COLO829 (cell line): Measurements from ENCODE around the gene ZNF286A.
"Not testable (repeated sequence)": the region's sequence is repeated elsewhere in the genome, so short reads cannot be mapped to it uniquely, and the experiment has no call there.

Source experiments
- DNase-seq: peaks from one replicate; pipeline ENCODE4 v3.0.0; 2012; ENCODE audit warnings: low spot score

ZNF286A gene

DNA sequence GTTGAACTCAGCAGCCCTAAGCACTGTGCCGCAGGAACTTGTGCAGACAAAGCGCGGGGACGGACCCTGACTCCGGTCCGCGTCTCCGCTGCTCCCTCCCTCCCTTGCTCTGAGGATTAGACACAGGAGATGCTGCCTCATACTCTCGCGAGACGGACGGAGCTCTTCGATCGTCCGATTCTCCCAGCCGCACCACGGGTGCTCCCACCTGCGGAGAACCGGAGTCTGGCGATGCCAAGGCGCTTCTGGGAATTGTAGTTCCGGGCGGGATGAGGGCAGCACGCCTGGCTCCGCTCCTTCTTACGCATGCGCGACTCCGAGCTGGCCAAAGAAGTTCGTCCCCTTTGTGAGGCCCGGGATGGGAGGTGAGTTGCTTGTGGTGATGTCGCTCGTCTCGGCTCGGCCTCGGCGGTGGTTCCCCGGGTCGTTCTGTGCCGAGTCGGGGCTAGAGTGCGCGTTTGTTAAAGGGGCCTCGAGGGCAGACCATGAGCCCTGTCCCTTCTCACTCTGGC lies at the start of gene ZNF286A:
Gene ZNF286A (plus strand): TSS at position 340 of the 512 bp plus-strand sequence. CDS start 578 bp downstream, outside the sequence.
- peak; percentile 82 for DNase-seq

DNA sequence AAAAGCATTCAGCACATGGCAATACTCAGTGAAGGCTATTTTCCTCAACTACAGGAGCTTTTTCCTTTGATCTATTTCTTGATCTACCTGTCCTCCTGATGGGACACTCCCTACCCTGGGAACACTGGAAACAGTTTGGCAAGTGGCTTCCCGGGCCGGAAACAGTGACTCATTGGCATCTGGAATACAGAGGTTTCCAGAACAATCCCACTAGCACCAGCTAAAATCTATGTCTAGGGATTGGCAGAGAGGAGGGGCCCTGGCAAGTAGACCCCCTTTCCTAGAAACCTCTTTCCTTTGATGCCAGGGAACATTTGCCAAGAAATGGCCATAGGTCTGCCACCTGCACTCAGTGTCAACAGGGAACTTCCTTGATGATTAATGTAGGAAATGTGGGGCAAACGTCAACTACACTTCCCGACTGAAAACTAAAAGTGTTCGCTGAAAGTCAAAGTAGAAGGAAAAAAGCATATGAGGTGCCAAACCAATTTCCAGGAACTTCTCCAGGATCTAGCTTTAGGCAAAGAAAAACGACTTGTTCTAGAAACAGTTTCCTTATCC lies 49.6 kb upstream of the ZNF286A start:
- DNase-seq = no peak

GRCh38 chr17:15650741-15651582 lies 48.6 kb upstream of the ZNF286A start:
- no peak for DNase-seq

- DNase-seq = peak; percentile 68
Measured at GRCh38 chr17:15651583-15652110, 47.9 kb upstream of the ZNF286A start.

DNA sequence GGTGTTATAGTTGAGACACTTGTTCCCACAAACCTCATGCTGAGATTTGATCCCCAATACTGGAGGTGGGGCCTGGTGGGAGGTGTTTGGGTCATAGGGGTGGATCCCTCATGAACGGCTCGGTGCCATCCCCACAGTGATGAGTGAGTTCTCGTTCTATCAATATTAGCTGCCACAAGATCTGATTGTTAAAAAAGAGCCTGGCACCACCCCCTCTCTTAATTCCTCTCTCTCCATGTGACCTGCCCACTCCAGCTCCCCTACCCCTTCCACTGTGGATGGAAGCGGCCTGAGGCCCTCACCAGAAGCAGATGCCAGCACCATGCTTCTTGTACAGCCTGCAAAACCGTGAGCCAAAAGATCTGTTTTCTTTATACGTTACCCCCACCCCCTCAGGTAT lies 46.6 kb upstream of the ZNF286A start:
- DNase-seq = no peak

DNA sequence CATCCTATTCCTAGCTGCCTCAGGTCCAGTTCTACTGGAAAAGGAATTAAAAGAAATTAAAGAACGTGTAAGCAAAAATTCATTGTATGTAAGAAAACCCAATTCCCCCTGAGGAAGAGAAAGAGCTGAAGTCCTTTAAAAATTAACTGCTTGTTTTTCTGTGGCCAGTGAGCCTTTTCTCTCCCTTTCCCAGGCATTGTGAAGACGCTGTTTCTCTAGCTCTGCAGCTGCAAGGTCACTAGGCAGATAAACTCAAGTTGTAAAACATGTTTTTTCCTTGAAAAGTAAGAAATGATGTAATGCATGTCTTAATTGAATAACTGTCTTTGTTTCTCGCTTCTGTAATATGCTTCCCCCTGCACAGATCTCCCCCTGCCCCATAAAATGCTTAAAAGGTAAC lies 45.2 kb upstream of the ZNF286A start:
- not testable (repeated sequence) for DNase-seq

- DNase-seq = no peak
Measured at GRCh38 chr17:15654886-15655561, 44.5 kb upstream of the ZNF286A start.

GRCh38 chr17:15657868-15658267 lies 41.7 kb upstream of the ZNF286A start:
- no peak for DNase-seq

DNA sequence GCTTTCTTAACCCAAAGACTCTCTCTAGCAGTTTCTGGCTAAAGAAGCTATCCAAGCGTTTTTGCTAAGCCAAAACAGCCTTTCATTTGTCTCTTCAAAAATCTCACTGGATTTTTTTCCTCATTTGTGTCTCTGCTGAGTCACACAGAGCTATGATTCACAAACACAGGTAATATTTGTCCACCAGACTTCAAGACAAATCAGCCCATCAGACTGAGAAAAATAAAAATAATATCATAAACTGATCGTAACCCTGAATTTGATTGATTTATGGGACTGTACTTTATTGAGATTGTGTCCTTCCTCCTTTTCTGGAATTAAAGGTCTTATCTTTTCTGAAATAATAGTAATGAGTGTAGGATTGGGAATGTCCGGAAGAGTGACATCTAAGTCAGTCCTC lies 41.3 kb upstream of the ZNF286A start:
- DNase-seq = no peak

DNA sequence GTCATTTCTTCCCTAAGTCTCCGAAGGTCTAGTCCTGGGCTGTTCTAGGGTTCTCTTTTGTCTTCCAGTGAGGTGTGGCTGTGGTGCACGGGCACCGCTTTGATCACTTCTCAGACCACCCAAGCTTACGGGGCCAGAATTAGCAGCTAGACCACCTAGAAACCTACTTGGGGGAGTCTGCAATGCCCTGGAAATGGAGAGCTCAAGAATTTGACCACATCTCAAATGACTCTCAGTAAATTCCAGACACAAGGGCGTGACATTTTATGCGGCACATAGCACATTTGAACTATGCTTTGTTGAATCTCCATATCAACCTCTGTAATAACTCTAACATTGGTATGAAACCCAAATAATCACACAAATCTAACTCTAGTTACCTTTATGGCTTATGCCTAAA lies 40.3 kb upstream of the ZNF286A start:
- no peak for DNase-seq

GRCh38 chr17:15659663-15660062 lies 39.9 kb upstream of the ZNF286A start:
- no peak for DNase-seq

DNA sequence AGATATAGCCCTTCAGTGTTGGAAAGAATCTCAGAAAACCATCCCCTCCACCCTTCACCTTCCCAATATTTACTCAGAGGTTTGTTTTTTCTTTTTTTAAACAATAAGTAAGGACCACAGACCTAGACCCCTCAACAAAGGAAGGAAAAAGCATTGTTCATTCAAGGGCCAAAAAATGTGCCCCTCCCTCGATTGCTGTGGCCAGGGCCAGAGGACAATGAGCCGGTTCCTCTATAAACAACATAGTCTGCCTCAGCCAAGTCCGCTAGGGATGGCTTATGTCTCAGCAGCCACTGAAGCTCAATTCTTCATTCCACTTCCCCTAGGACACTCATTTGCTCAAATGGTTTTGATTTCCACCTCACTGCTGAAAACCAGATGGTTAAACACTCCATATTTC lies 39.5 kb upstream of the ZNF286A start:
- no peak for DNase-seq

DNA sequence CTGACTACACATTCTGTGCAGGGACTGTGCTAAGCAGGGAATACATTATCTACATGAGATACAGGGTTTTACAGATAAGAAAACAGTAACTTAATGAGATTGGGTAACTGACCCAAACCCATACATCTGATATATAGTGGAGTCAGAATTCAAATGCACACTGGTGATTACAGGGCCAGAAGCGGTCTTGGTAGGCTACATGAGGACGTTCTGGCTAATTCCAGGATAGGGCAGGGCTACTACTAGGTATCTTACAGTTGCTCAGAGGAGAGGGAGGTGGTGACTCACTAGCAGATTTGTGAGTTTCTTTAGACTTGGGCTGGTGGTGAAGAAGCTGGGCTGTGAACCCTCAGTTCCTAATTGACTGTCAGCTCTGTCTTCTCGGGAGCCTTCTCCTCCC lies 36.9 kb upstream of the ZNF286A start:
- DNase-seq = no peak

- no peak for DNase-seq
Measured at GRCh38 chr17:15663176-15663575, 36.4 kb upstream of the ZNF286A start.

- no peak for DNase-seq
Measured at GRCh38 chr17:15663691-15664090, 35.9 kb upstream of the ZNF286A start.

DNA sequence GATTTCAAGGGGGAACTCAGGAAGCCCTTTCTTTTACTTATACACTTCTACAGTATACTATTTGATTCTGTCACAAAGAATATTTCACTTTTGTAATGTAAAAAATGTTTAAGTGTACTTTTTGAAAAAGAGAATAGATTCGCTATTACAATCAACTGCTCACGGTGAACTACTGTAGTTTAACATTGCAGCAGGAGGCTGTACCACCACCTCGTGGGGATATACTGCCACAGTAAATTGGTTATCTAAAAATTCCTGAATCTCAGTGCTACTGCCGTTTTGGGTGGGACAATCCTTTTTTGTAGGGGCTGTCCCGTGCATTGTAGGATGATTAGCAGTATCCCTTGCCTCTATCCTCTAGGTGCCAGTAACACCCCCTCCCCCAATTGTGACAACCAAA lies 30.0 kb upstream of the ZNF286A start:
- not testable (repeated sequence) for DNase-seq

DNA sequence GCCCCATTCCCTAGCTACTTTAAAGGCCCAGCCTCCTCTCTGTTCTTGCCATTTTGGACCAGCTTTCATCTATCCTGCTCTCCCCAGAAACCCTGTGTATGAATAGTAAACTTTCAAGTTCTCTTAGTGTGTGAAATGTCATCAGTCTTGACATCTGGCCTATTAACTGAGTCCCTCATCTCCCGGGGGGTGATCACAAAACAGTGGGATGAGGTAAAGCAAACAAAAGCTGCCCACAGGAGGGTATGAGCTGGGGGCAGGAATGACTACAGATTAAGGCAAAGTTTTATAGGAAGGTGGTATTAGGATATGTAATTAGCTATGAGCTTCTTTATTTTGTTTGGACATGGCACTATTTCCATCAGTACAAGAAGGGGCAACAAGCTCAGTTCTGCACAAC lies 24.9 kb upstream of the ZNF286A start:
- DNase-seq = not testable (repeated sequence)

- peak; percentile 18 for DNase-seq
Measured at GRCh38 chr17:15675991-15676390, 23.6 kb upstream of the ZNF286A start.

- not testable (repeated sequence) for DNase-seq
Measured at GRCh38 chr17:15683135-15683534, 16.4 kb upstream of the ZNF286A start.

DNA sequence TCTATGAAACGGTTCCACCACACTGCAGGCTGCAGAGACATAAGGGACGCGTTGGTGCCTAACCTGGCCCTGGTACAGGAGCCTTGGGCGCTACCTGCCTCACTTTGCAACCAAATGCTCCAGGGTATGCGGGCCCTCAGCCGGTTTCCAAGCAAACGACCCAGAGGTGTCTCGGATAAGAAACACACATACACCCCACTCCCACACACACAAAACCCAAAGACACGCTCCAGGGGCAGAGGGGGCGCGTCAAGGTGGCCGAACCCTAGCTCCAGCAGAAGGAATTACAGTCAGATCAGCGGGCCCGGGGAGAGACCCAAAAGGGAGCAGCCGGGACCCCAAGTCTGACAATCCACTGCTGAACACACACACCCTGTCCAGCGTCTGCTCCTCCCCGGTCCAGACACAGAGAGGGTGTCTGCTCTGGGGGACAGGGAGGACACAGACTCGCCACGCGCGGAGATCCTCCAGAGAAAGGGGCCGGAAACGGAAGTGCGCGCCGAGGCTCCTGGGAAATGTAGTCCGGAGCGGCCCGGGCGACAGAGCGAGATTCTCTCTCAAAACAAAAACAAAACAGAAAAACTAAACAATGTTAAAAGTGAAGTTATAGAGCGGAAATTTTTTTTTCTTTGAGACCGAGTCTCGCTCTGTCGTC lies 15.6 kb upstream of the ZNF286A start, which contains the start of gene TRIM16:
Gene TRIM16 (minus strand): TSS at position 488 of the 655 bp plus-strand sequence. CDS start 32,702 bp downstream, outside the sequence.
- DNase-seq = peak; percentile 22

DNA sequence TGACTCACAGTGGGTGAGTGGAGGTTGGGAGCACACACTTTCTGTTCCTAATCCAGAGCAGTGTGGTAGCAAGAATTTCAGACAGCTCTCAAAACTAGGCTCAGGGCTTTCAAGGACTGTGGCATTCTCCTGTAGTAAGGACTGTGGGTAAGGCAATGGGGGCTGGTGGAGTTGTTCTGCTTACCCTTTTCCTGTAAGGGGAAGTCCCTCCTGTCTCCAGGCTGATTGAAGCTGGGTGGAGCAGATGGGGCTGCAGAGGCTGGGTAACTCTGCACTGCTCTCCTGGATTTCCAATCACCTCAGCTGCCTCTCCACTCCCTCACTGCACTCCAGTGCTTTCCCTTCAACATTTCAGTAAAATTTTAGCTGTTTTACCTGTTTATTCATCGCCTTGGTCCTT lies 12.1 kb upstream of the ZNF286A start:
- not testable (repeated sequence) for DNase-seq

DNA sequence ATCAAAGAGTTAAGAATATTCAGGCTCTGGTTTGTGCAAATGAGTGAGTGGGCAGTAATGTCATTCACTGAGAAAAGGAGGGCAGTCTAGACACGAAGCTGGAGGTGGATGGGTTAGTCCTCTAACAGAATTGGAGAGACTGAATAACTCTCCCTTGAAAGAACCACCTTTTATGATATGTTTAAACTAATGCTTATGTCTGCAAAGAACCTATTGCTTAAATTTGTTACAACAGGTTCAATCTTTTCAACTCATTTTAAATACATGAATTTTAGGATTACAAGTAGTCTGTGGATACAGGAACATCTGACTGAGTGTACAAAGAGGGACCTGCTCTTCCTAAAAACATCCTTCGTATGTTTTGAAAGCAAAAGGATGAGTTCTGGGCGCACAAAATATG lies 585 bp upstream of the ZNF286A start:
- DNase-seq = not testable (repeated sequence)
